Measurements from ENCODE around the gene GPC5. TPM values are rescaled to one million over a fixed set of nuclear protein-coding genes. Genes with fewer than 3 reads are reported as not detected.

Gene GPC5
- total RNA-seq, 1 experiment from 2014 or later = 0.15 TPM

- no peak overlapping the region for H3K27ac Mint-ChIP-seq
- H3K4me1 ChIP-seq (ENCODE audit: insufficient read depth, low read length) = no peaks in the 10 kb centered on the region
- no peaks in the 10 kb centered on the region for H3K23me2 ChIP-seq (ENCODE audit: insufficient read length, low read depth, low read length, poor library complexity, severe bottlenecking)
- H3K18ac ChIP-seq (ENCODE audit: insufficient read length, low read depth, low read length) = no peak overlapping the region
- H2BK20ac ChIP-seq (ENCODE audit: low read depth, low read length, poor library complexity, severe bottlenecking) = no peak overlapping the region
- H2AFZ ChIP-seq (ENCODE audit: low read length) = no peak overlapping the region
- H3K27me3 Mint-ChIP-seq (ENCODE audit: low read depth) = no peaks in the 10 kb centered on the region
- H4K20me1 ChIP-seq (ENCODE audit: control insufficient read depth, insufficient read depth, insufficient read length) = no peaks in the 10 kb centered on the region
- no peak overlapping the region for H3K14ac ChIP-seq (ENCODE audit: insufficient read depth, low read length)
- no peak overlapping the region for H2BK15ac ChIP-seq (ENCODE audit: low read depth, low read length)
- H3K9me3 Mint-ChIP-seq = no peaks in the 10 kb centered on the region
- no peak overlapping the region for H3K4me3 Mint-ChIP-seq
- no CpG with 5 or more reads among the region's 2 CpGs for WGBS (ENCODE audit: extremely low coverage, insufficient read length, low lambda C conversion rate)
- no peak overlapping the region for H3K23ac ChIP-seq (ENCODE audit: insufficient read length, low read depth, low read length)
- no peak overlapping the region for H2AK5ac ChIP-seq (ENCODE audit: insufficient read length, low read length)
- no peaks in the 10 kb centered on the region for H3K36me3 Mint-ChIP-seq (ENCODE audit: insufficient read depth in 1 of 3, low read depth in 3 of 3)
- H3K4me1 Mint-ChIP-seq = no peaks in the 10 kb centered on the region
- no peaks in the 10 kb centered on the region for H3K79me1 ChIP-seq (ENCODE audit: insufficient read depth, low read depth, low read length, poor library complexity, severe bottlenecking)
- no peak overlapping the region for H2BK120ac ChIP-seq (ENCODE audit: low read depth, low read length, poor library complexity, severe bottlenecking)
- DNase-seq = no peak
- H3K27ac ChIP-seq (ENCODE audit: insufficient read length, low read depth, low read length) = no peak overlapping the region
- H4K91ac ChIP-seq (ENCODE audit: insufficient read length, low read depth, low read length) = no peak overlapping the region
- no peak overlapping the region for H3K9ac ChIP-seq (ENCODE audit: extremely low read depth, insufficient read length, low read length)
- no peak overlapping the region for H3T11ph ChIP-seq (ENCODE audit: low read length)
- TF ChIP-seq, protein P1, sequence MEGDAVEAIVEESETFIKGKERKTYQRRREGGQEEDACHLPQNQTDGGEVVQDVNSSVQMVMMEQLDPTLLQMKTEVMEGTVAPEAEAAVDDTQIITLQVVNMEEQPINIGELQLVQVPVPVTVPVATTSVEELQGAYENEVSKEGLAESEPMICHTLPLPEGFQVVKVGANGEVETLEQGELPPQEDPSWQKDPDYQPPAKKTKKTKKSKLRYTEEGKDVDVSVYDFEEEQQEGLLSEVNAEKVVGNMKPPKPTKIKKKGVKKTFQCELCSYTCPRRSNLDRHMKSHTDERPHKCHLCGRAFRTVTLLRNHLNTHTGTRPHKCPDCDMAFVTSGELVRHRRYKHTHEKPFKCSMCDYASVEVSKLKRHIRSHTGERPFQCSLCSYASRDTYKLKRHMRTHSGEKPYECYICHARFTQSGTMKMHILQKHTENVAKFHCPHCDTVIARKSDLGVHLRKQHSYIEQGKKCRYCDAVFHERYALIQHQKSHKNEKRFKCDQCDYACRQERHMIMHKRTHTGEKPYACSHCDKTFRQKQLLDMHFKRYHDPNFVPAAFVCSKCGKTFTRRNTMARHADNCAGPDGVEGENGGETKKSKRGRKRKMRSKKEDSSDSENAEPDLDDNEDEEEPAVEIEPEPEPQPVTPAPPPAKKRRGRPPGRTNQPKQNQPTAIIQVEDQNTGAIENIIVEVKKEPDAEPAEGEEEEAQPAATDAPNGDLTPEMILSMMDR (conservative IDR thresholded peaks at IDR 0.05) = no peak
- H3K4me2 ChIP-seq (ENCODE audit: insufficient read depth, insufficient read length, low read length) = no peak overlapping the region
- H3K27me3 ChIP-seq (ENCODE audit: insufficient read depth, low read length) = no peaks in the 10 kb centered on the region
- H4K5ac ChIP-seq (ENCODE audit: insufficient read length, low read depth, low read length) = no peak overlapping the region
- no peak overlapping the region for H4K8ac ChIP-seq (replicated peaks; ENCODE audit: insufficient read length, low read depth, low read length)
- no peak overlapping the region for H3K4ac ChIP-seq (ENCODE audit: low read depth, low read length)
- H2BK5ac ChIP-seq (ENCODE audit: insufficient read length, low read length) = no peak overlapping the region
- H3K9me3 ChIP-seq (ENCODE audit: control insufficient read depth, low read depth, low read length) = no peaks in the 10 kb centered on the region
- no peaks in the 10 kb centered on the region for H3K79me2 ChIP-seq (ENCODE audit: insufficient read depth, low read length)
- no peak overlapping the region for H2BK12ac ChIP-seq (ENCODE audit: insufficient read length, low read depth, low read length)
- no peak overlapping the region for H3K56ac ChIP-seq (ENCODE audit: insufficient read length, low read depth, low read length)
Measured at GRCh38 chr13:92807966-92808365, 1409.5 kb downstream of the GPC5 start.

All from H9 (cell line).